SK-N-SH (cell line): ENCODE measurements around the gene COL26A1. TPM values are rescaled to one million over a fixed set of nuclear protein-coding genes. Genes with fewer than 3 reads are reported as not detected.
"Not testable (repeated sequence)": the region's sequence is repeated elsewhere in the genome, so short reads cannot be mapped to it uniquely, and the experiment has no call there.

Experiments
- CTCF ChIA-PET: fragments of 300-600, 350-600 bp; formaldehyde crosslinking; extraction: SDS; loops from one replicate; lab custom pipeline; 2021; lab: Yijun Ruan, JAX
- POLR2A ChIA-PET: fragments of 350-600 bp; sonication (Branson Sonifier 250); formaldehyde crosslinking; extraction: SDS; loops from one replicate; lab custom pipeline; 2020; ENCODE audit warnings: antibody characterized with exemption, inconsistent platforms; lab: Yijun Ruan, JAX
- DNase-seq: peaks from one replicate; pipeline ENCODE4 v3.0.0; 2012
- H2AFZ ChIP-seq: fragments of 200-600 bp; sonication (generic); 2 replicates; pipeline ENCODE4 v1.8.1; 2016; ENCODE audit warnings: antibody characterized with exemption, mild to moderate bottlenecking, low read depth
- H3F3A ChIP-seq: fragments of 200-600 bp; sonication (generic); replicated peaks from 2 replicates; pipeline ENCODE3; 2016; ENCODE audit warnings: antibody characterized with exemption, mild to moderate bottlenecking; ENCODE audit not compliant: insufficient read depth
- H3K27ac ChIP-seq, 2 experiments: fragments of 200-500 bp in 1 of 2; fragments of 200-600 bp in 1 of 2; sonication (Bioruptor generic) in 1 of 2; sonication (generic), shearing (Covaris generic) in 1 of 2; 2 replicates each; pipeline versions ENCODE4 v1.5.1 to v1.6.1; 2014 to 2016; ENCODE audit warnings: low read depth in 2 of 2, inconsistent platforms in 1 of 2, low read length in 1 of 2, mild to moderate bottlenecking in 1 of 2, mixed read lengths in 1 of 2
- H3K27me3 ChIP-seq: fragments of 200-600 bp; sonication (generic), shearing (Covaris generic); 2 replicates; pipeline ENCODE4 v1.6.1; 2016; ENCODE audit warnings: mixed run types; ENCODE audit not compliant: insufficient read depth
- H3K36me3 ChIP-seq, 2 experiments: fragments of 200-500 bp in 1 of 2; fragments of 200-600 bp in 1 of 2; sonication (Bioruptor generic) in 1 of 2; sonication (generic) in 1 of 2; replicated peaks in 1 of 2; 2 replicates each; pipeline versions ENCODE3 to v1.5.1; 2014 to 2016; ENCODE audit warnings: low read length in 1 of 2, mild to moderate bottlenecking in 1 of 2; ENCODE audit not compliant: insufficient read depth in 2 of 2, control insufficient read depth in 1 of 2
- H3K4me1 ChIP-seq, 2 experiments: fragments of 200-500 bp in 1 of 2; fragments of 200-600 bp in 1 of 2; sonication (Bioruptor generic) in 1 of 2; sonication (generic), shearing (Covaris generic) in 1 of 2; 2 replicates each; pipeline versions ENCODE4 v1.5.1 to v1.6.1; 2014 to 2016; ENCODE audit warnings: low read depth in 1 of 2, low read length in 1 of 2, mixed run types in 1 of 2; ENCODE audit not compliant: insufficient read depth in 2 of 2, control insufficient read depth in 1 of 2
- H3K4me2 ChIP-seq: fragments of 200-600 bp; sonication (generic), shearing (Covaris generic); 2 replicates; pipeline ENCODE4 v1.6.1; 2017; ENCODE audit warnings: mixed run types
- H3K4me3 ChIP-seq, 2 experiments: fragments of 200-500 bp in 1 of 2; fragments of 200-600 bp in 1 of 2; sonication (Bioruptor generic) in 1 of 2; sonication (generic), shearing (Covaris generic) in 1 of 2; 2 replicates each; pipeline versions ENCODE4 v1.5.1 to v1.8.1; 2014 to 2016; ENCODE audit warnings: low read depth in 2 of 2, inconsistent platforms in 1 of 2, low read length in 1 of 2, mild to moderate bottlenecking in 1 of 2, mixed read lengths in 1 of 2, moderate library complexity in 1 of 2
- H3K79me2 ChIP-seq: fragments of 200-600 bp; sonication (generic); 2 replicates; pipeline ENCODE4 v1.8.1; 2017; ENCODE audit warnings: mild to moderate bottlenecking; ENCODE audit not compliant: insufficient read depth
- H3K9ac ChIP-seq: fragments of 200-600 bp; sonication (generic); 2 replicates; pipeline ENCODE4 v1.6.1; 2017; ENCODE audit warnings: mixed run types
- H3K9me2 ChIP-seq: fragments of 200-600 bp; sonication (generic); 2 replicates; pipeline ENCODE4 v1.6.1; 2017; ENCODE audit warnings: mixed run types
- H3K9me3 ChIP-seq: fragments of 200-600 bp; sonication (generic); 2 replicates; pipeline ENCODE4 v1.6.1; 2017; ENCODE audit warnings: mixed run types, mild to moderate bottlenecking, moderate library complexity
- H4K20me1 ChIP-seq: fragments of 200-600 bp; sonication (generic); 2 replicates; pipeline ENCODE4 v1.6.1; 2017; ENCODE audit warnings: mild to moderate bottlenecking, mixed run types; ENCODE audit not compliant: insufficient read depth
- CHD2 ChIP-seq: fragments of 150-350 bp; IDR thresholded peaks from 2 replicates; pipeline ENCODE4 v1.6.1; 2018; ENCODE audit warnings: low read length; ENCODE audit not compliant: partially characterized antibody
- CTCF ChIP-seq: fragments of 200-600 bp; sonication (generic); IDR thresholded peaks from 2 replicates; pipeline ENCODE4 v1.6.1; 2017; ENCODE audit warnings: antibody characterized with exemption, mild to moderate bottlenecking, moderate library complexity
- FOXM1 ChIP-seq: IDR thresholded peaks from 2 replicates; pipeline ENCODE4 v1.4.0; 2012; ENCODE audit warnings: low read depth, mild to moderate bottlenecking
- GABPA ChIP-seq: IDR thresholded peaks from 2 replicates; pipeline ENCODE4 v1.4.0; 2012; ENCODE audit warnings: low read depth, mild to moderate bottlenecking
- GATA2 ChIP-seq: sonication (generic); formaldehyde crosslinking; IDR thresholded peaks from 2 replicates; pipeline ENCODE4 v1.5.0; 2020; ENCODE audit warnings: mild to moderate bottlenecking, missing genetic modification reagents
- JUND ChIP-seq: IDR thresholded peaks from 2 replicates; pipeline ENCODE4 v1.4.0; 2012
- NRF1 ChIP-seq: IDR thresholded peaks from 2 replicates; pipeline ENCODE4 v1.6.1; 2012; ENCODE audit warnings: low read depth, mild to moderate bottlenecking, low read length
- RAD21 ChIP-seq: IDR thresholded peaks from 2 replicates; pipeline ENCODE4 v1.6.1; 2012; ENCODE audit warnings: mild to moderate bottlenecking, low read length
- RXRA ChIP-seq: IDR thresholded peaks from 2 replicates; pipeline ENCODE4 v1.4.0; 2012; ENCODE audit warnings: low read depth, mild to moderate bottlenecking, borderline replicate concordance
- SIN3A ChIP-seq: IDR thresholded peaks from 2 replicates; pipeline ENCODE4 v1.6.1; 2012; ENCODE audit warnings: low read depth, mild to moderate bottlenecking, low read length, moderate library complexity, borderline replicate concordance
- TCF12 ChIP-seq: IDR thresholded peaks from 2 replicates; pipeline ENCODE4 v1.4.0; 2012
- TEAD4 ChIP-seq: IDR thresholded peaks from 2 replicates; pipeline ENCODE4 v1.4.0; 2012; ENCODE audit warnings: mild to moderate bottlenecking, borderline replicate concordance; ENCODE audit not compliant: insufficient read depth
- USF1 ChIP-seq: IDR thresholded peaks from 2 replicates; pipeline ENCODE4 v1.4.0; 2012; ENCODE audit warnings: low read depth, borderline replicate concordance
- WGBS: methylation state at CpG from one replicate; pipeline ENCODE4 v1.1.6; 2017; ENCODE audit warnings: low lambda C conversion rate; 5-methylcytosine and 5-hydroxymethylcytosine counted together
- polyA plus RNA-seq, 3 experiments: library from polyadenylated mRNA; depleted of rRNA; stranded (reverse); fragments of >200 nt; gene quantifications; 2 replicates each; pipeline ENCODE4 v1.2.3, GENCODE V29; 2012

Gene COL26A1
- polyA plus RNA-seq, 1 of the 3 experiments (the other 2 are of a cell fraction): 0.05 TPM

GRCh38 chr7:101559586-101559985 is 196.9 kb downstream of the COL26A1 start:
- Histone ChIP-seq H4K20me1 (no peaks in the 10 kb centered on the region), H3K4me2 (no peak overlapping the region), H3K4me3 (no peak overlapping the region), H3K27me3 (peaks cover 12% of the 10 kb centered on the region), H2AFZ (no peak overlapping the region), H3K9me3 (no peaks in the 10 kb centered on the region), H3F3A (no peaks in the 10 kb centered on the region), H3K4me1 (no peaks in the 10 kb centered on the region)
- CTCF ChIA-PET: interaction anchor here (0.9 to 4.2 kb wide), 5 partner anchors 16 to 713 kb away, joined by 3 to 35 read pairs (median 11); no protein-coding TSS in a partner anchor
- POLR2A ChIA-PET: no interaction called here
- DNase-seq: no peak
- WGBS: 88% methylated on average over 1 of the region's 1 CpG
- TF ChIP-seq CTCF (no peak), NRF1 (no peak), SIN3A (no peak), GATA2 (CRISPR knock-in tag) (no peak), TCF12 (no peak), USF1 (no peak), FOXM1 (no peak), GABPA (no peak), TEAD4 (no peak), CHD2 (no peak), RAD21 (no peak), RXRA (no peak), JUND (no peak)
- TF ChIP-seq, all 33 proteins: peak for 0
- H3K9me2 ChIP-seq: no peaks in the 10 kb centered on the region
- H3K9ac ChIP-seq: no peak overlapping the region
- H3K79me2 ChIP-seq: no peaks in the 10 kb centered on the region
- no peak overlapping the region for H3K27ac ChIP-seq
- H3K36me3 ChIP-seq: no peaks in the 10 kb centered on the region

GRCh38 chr7:101560021-101560420 is 197.3 kb downstream of the COL26A1 start:
- WGBS: 58% methylated on average over 3 of the region's 3 CpGs
- not testable (repeated sequence) for H2AFZ ChIP-seq, DNase-seq

More at GRCh38 chr7:101560021-101560420, 197.3 kb downstream of the COL26A1 start:
- H3K27ac ChIP-seq, H3K4me1 ChIP-seq, H3K9me3 ChIP-seq, H3K4me3 ChIP-seq, H3K4me2 ChIP-seq, H4K20me1 ChIP-seq, POLR2A ChIA-PET, H3K9ac ChIP-seq, H3K9me2 ChIP-seq, H3F3A ChIP-seq, H3K27me3 ChIP-seq, H3K36me3 ChIP-seq, H3K79me2 ChIP-seq: not testable (repeated sequence)
- CTCF ChIA-PET: interaction anchor here (0.9 to 4.2 kb wide), 4 partner anchors 17 to 712 kb away, joined by 3 to 35 read pairs (median 11); no protein-coding TSS in a partner anchor
